ENCODE results near the gene ATP1A4.

The ATP1A4 gene

GRCh38 chr1:160206421-160207117 is 55.2 kb downstream of the ATP1A4 start:
- H3K4me1 ChIP-seq (ENCODE audit: control insufficient read depth, insufficient read depth, low read length): 0 out of 2 replicates have a peak, but pooled peaks cover 2% of the 10 kb centered on the region
- ChIA-PET CTCF (interaction anchor here (0.5 to 3.8 kb wide), 9 partner anchors 13 to 105 kb away, joined by 3 to 15 read pairs (median 6); no protein-coding TSS in a partner anchor), POLR2A (interaction anchor here (0.6 to 1.0 kb wide), 4 partner anchors 11 to 38 kb away, joined by 3 to 4 read pairs (median 4); no protein-coding TSS in a partner anchor)
- H3K36me3 ChIP-seq (ENCODE audit: control insufficient read depth in 2 of 2, insufficient read depth in 1 of 2, low read length in 2 of 2): peaks cover 0 to 51% of the 10 kb centered on the region in 2 experiments; a peak in 2 of 3 replicates
- TF ChIP-seq ZBTB7A (tag by site-specific recombination; IDR thresholded peaks at IDR 0.05; ENCODE audit: low read depth): 0 out of 2 replicates have a peak, but pooled peaks have one; percentile 30
- TF ChIP-seq PRDM1 (tag by site-specific recombination; IDR thresholded peaks at IDR 0.05): peak; percentile 91
- TF ChIP-seq ZNF639 (tag by site-specific recombination; IDR thresholded peaks at IDR 0.05): no peak
- no peak for TF ChIP-seq MYNN (tag by site-specific recombination; IDR thresholded peaks at IDR 0.05; ENCODE audit: borderline replicate concordance)
- no peak for TF ChIP-seq ZNF555 (tag by site-specific recombination; conservative IDR thresholded peaks at IDR 0.05)
- no peak for TF ChIP-seq ZNF146 (tag by site-specific recombination; IDR thresholded peaks at IDR 0.05)
- TF ChIP-seq, protein P1, sequence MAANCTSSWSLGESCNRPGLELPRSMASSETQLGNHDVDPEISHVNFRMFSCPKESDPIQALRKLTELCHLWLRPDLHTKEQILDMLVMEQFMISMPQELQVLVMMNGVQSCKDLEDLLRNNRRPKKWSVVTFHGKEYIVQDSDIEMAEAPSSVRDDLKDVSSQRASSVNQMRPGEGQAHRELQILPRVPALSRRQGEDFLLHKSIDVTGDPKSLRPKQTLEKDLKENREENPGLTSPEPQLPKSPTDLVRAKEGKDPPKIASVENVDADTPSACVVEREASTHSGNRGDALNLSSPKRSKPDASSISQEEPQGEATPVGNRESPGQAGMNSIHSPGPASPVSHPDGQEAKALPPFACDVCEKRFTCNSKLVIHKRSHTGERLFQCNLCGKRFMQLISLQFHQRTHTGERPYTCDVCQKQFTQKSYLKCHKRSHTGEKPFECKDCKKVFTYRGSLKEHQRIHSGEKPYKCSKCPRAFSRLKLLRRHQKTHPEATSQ (tag by site-specific recombination; IDR thresholded peaks at IDR 0.05): no peak
- no peak for TF ChIP-seq ZNF664 (tag by site-specific recombination; IDR thresholded peaks at IDR 0.05)
- TF ChIP-seq ZFP69B (tag by site-specific recombination; IDR thresholded peaks at IDR 0.05): no peak
- no peak for TF ChIP-seq ZNF843 (tag by site-specific recombination; IDR thresholded peaks at IDR 0.05)
- no peak for TF ChIP-seq ZNF148 (tag by site-specific recombination; IDR thresholded peaks at IDR 0.05; ENCODE audit: borderline replicate concordance)
- peak; percentile 86 for TF ChIP-seq ZBTB48 (tag by site-specific recombination; IDR thresholded peaks at IDR 0.05)
- TF ChIP-seq GLIS1 (tag by site-specific recombination; IDR thresholded peaks at IDR 0.05): no peak
- no peak for TF ChIP-seq HOXC10 (CRISPR knock-in tag; IDR thresholded peaks at IDR 0.05)
- TF ChIP-seq ZNF549 (tag by site-specific recombination; IDR thresholded peaks at IDR 0.05): no peak
- no peak for TF ChIP-seq GLI2 (tag by site-specific recombination; IDR thresholded peaks at IDR 0.05; ENCODE audit: borderline replicate concordance, low read depth)
- TF ChIP-seq ZNF23 (tag by site-specific recombination; IDR thresholded peaks at IDR 0.05; ENCODE audit: borderline replicate concordance): no peak
- no peak for TF ChIP-seq ZNF174 (tag by site-specific recombination; IDR thresholded peaks at IDR 0.05)
- TF ChIP-seq ZNF488 (tag by site-specific recombination; IDR thresholded peaks at IDR 0.05): no peak
- TF ChIP-seq IKZF3 (tag by site-specific recombination; IDR thresholded peaks at IDR 0.05): no peak
- TF ChIP-seq ZNF366 (tag by site-specific recombination; conservative IDR thresholded peaks at IDR 0.05): 0 out of 2 replicates have a peak, but pooled peaks have one; percentile 31
- TF ChIP-seq KLF8 (tag by site-specific recombination; IDR thresholded peaks at IDR 0.05): no peak
- no peak for TF ChIP-seq ZBTB8A (tag by site-specific recombination; IDR thresholded peaks at IDR 0.05)
- peak; percentile 7; the same call in 1 of the 2 replicates for TF ChIP-seq PRDM10 (tag by site-specific recombination; IDR thresholded peaks at IDR 0.05)
- H3K9me3 ChIP-seq (ENCODE audit: control insufficient read depth, insufficient read depth, low read depth, low read length): no peaks in the 10 kb centered on the region
- no peak overlapping the region for H3K27ac ChIP-seq (ENCODE audit: extremely low read depth, low read depth, low read length)
- H3K4me3 ChIP-seq (ENCODE audit: low read depth, low read length): peak overlapping the region; percentile 70
